NCI-H460 (cell line): Measurements from ENCODE around the gene CARHSP1. TPM values are rescaled to one million over a fixed set of nuclear protein-coding genes. Genes with fewer than 3 reads are reported as not detected.
"Not testable (repeated sequence)": the region's sequence is repeated elsewhere in the genome, so short reads cannot be mapped to it uniquely, and the experiment has no call there.

Experiments used
- DNase-seq: peaks from one replicate; pipeline ENCODE4 v3.0.0-alpha.2; 2016; ENCODE audit warnings: low read depth; ENCODE audit errors: extremely low read depth
- total RNA-seq: library from RNA; depleted of rRNA; stranded (reverse); fragments of >200 nt; shearing (Covaris generic); gene quantifications from 2 replicates; pipeline ENCODE4 v1.2.3, GENCODE V29; 2014

Gene CARHSP1
- total RNA-seq, 1 experiment from 2014 or later = 33.0 TPM

DNA sequence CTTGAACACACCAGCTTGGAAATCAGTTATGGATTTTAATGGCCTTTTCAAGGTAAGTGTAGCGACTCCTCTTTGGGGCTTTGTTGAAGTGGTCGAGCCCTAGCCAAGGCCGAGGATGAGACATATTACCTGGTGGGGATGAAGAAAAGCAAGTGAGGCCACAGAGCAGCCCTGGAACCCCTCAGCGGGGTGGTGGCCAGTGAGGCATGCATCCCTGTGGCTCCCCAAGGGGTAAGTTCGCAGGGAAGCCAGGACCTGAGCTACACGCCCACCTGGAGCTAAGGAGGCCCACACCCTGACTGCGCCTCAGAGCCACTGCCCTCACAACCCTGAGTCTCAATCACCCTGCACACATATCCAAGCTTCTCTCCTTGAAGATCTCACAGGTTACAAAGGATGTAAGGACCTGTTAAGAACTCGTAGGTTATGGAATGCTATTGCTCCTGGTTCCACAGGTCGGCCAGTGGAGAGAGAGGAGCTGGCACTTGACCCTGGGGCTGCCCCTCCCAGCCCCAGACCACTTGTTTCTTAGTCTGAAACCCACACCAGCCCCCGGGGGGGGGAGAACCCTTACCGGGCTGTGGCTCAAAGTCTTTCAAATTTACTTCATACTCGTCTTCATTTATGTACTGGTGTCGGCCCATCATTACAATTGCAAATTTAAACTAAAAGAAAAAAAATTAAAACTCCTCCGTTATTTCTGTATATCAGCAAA lies 25.3 kb upstream of the CARHSP1 start:
- DNase-seq = no peak

DNA sequence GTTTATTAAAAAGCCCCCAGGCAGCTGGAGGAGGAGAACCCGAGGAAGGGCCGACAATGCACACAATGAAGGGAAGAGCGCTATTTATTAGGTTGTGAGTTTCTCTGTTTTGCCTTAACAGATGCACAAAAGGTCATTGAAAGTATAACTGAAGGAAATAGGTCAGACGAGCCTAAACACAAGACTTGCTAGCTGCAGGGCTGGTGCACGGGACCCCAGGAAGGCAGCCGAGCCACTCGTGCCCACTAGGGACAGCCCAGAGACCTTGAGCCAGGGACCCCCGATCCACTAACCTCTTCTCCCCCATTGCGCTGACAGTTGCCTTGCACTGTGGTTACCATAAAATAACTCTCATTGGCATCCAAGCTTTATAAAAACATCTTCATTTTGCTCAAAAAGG lies 24.6 kb upstream of the CARHSP1 start:
- DNase-seq = no peak

DNA sequence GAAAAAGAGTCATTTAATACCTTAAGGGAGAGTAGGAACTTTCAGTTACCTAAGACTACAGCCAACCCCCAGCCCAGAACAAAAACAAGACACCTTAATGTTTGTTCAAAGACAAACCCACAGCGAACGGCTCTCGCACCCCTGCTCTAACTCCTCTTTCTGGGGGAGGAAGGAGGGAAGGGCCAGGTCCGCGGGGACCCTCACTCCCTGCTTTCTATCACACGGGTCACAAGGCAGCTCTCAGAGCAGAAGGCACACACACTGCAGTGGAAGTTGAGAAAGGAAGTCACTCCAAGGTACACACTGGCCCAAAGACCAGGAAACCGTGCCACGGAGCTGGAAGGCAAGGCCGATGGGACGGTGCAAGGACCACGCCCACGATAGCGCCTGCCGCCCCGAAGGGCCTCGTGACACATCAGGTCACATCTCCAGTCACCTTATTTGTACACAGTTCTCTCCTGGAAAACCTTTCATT lies 23.3 kb upstream of the CARHSP1 start:
- DNase-seq = no peak

GRCh38 chr16:8890549-8890921 lies 21.7 kb upstream of the CARHSP1 start:
- DNase-seq = no peak

DNA sequence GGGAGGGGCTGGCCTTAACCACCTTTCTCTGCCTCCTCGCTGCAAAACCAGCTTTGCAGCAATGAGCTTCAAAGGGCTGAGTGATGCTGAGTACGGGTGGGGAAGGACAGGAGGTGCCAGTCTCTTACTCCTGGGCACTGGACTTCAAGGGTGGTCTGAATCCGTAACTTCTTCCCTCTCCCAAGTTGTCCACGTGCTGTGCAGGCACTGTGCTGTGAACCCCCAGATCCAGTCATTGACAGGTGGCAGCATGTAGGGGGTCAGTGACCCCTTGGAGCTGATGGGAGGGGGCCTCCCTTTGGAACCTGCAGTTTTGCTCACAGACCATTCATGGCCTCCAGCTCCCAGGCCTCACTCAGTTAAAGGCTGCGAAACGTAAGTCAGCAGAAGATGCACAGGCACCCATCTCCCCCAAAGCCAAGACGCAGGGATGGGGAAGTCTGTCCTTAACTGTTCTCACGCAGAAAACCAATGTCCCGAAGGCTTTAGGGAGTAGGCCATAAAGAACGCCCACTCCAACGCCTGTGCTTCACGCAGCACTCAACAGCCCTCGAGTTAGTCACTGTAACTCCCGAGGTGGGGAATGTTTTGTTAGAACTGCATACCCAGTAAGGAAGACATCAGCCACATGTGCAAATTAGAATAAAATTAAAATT lies 21.2 kb upstream of the CARHSP1 start:
- no peak for DNase-seq

GRCh38 chr16:8888951-8889892 lies 20.4 kb upstream of the CARHSP1 start:
- no peak for DNase-seq

DNA sequence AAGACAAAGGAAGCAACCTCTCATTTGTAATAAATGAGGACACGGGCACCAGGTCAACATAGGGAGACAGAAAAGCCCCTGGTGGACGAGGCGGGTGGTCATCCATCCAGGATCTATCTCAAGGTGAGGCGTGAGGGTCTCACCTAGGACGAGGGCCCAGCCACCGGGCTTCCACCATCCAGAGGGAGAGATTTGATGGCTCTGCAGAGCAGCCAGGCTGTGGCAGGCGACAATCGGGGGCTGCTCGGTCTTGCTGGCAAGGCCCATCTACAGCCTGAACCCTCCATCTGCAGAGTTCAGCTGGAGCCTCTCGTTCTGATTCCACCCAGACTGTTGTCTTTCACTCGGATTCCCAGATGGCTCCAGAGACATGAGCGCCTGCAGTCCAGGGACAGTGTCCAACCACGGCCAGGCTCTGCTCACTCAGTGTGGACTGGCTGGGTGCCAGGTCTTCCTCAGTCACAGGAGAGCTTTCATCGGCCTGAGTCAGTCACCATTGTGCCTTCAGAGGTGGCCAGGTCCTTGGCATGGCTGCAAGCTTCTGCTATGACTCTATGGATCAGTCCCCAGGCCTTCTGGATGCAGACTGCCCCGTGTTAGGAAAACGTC lies 19.2 kb upstream of the CARHSP1 start:
- DNase-seq = no peak

DNA sequence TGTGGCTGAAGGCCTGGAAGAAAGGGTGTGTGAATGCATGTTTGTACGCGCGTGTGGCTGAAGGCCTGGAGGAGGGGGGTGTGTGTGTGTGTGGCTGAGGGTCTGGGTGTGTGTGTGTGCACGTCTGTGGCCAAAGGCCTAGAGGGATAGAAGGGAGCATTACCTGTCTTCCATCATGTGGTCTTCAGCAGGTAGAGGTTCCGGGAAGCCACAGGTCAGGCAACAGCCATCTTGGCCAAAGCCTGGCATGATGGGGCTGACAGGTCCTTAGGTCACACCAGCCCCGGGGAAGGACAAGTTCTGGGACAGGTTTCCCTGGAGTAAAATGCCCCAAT lies 18.6 kb upstream of the CARHSP1 start:
- no peak for DNase-seq

- DNase-seq = no peak
Observed at GRCh38 chr16:8886593-8887430, 18.0 kb upstream of the CARHSP1 start.

- DNase-seq = no peak
Observed at GRCh38 chr16:8885674-8886592, 17.1 kb upstream of the CARHSP1 start.

- DNase-seq = no peak
Observed at GRCh38 chr16:8882725-8883377, 14.0 kb upstream of the CARHSP1 start.

DNA sequence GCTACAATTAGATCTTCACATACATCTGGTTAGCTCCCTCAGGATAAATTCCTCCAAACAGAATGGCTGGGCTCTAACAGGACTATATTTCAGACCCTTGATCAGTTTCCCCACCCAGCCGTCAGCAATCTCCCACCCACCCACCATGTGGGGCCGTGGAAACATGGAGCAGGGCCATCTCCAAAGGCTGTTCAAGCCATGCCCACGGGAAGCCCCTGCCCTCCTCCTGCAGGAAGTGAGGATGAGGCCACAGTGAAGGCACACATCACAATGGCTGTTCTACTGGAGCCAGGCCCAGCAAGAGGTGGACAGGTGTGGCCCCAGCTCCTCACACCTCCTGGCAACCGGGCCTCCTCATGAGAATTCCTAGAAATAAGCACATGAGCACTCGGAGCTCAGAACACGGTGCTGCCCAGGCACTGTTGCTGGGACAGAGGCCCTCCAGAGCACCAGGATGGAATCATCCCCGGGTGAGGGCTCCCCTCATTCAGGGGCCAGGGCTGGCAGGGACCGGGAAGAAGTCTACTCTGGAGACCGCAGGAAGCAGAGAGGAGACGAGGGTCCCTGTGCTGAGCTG lies 13.3 kb upstream of the CARHSP1 start, which contains the start of gene LITAFD:
TSS of gene LITAFD (plus strand) at position 311 of the 577 bp plus-strand sequence. CDS start 2,005 bp downstream, outside the sequence.
- no peak for DNase-seq

- DNase-seq = no peak
Observed at GRCh38 chr16:8880839-8881510, 12.2 kb upstream of the CARHSP1 start.

- no peak for DNase-seq
Observed at GRCh38 chr16:8878523-8878911, 9.7 kb upstream of the CARHSP1 start.

DNA sequence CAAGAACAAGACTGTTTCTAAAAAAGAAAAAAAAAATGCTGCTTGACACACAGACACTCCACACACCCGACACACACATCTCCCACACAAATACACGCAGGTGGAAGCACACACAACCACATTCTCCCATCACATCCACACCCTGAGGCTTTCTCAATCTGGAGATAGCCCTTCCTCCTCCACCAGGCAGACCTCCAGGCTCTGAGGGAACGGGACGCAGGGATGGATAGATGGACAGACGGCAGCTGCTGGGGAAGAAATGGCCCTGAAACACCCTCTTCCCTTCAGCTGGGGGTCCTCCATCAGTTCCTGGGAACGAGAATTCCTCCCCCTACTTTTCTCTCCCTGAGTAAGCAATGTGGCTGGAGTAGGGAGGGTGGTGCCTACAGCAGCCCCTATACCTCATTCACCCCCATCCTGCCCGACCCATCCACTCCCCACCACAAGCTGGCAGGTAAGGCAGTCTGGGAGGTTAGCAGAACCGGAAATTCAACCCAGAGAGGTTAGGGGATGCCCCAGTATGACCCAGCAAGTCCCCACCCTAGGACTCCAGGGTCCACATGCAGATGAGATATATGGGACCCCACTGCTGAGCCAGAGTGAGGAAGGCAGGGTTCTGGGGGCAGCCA lies 9.2 kb upstream of the CARHSP1 start:
- no peak for DNase-seq

- DNase-seq = not testable (repeated sequence)
Observed at GRCh38 chr16:8875317-8875716, 6.5 kb upstream of the CARHSP1 start.

- DNase-seq = no peak
Observed at GRCh38 chr16:8874388-8874787, 5.6 kb upstream of the CARHSP1 start.
